ENCODE results near the gene SLC38A8.

The SLC38A8 gene

GRCh38 chr16:83971165-83972130 lies 71.1 kb downstream of the SLC38A8 start:
- Histone ChIP-seq H3K27ac (ENCODE audit: low read depth, low read length) (no peak overlapping the region), H3K36me3 (ENCODE audit: control insufficient read depth, low read length) (no peaks in the 10 kb centered on the region), H3K9me3 (ENCODE audit: control insufficient read depth, insufficient read depth, low read length) (no peaks in the 10 kb centered on the region), H3K79me2 (ENCODE audit: control insufficient read depth, low read length) (no peaks in the 10 kb centered on the region), H3K27me3 (ENCODE audit: control insufficient read depth, low read length) (no peaks in the 10 kb centered on the region), H4K20me1 (ENCODE audit: control insufficient read depth, insufficient read depth, low read depth, low read length) (no peaks in the 10 kb centered on the region), H3K9me2 (replicated peaks; ENCODE audit: control insufficient read depth, low read length) (no peaks in the 10 kb centered on the region), H3K4me1 (ENCODE audit: control insufficient read depth, low read length) (no peaks in the 10 kb centered on the region), H3K4me3 (ENCODE audit: low read length) (no peak overlapping the region), H3K4me2 (ENCODE audit: low read length) (no peak overlapping the region), H3F3A (ENCODE audit: control insufficient read depth, insufficient read depth) (no peaks in the 10 kb centered on the region)
- no peak for TF ChIP-seq CTCF (IDR thresholded peaks at IDR 0.05; ENCODE audit: low read depth, low read length, poor library complexity, severe bottlenecking)
- TF ChIP-seq EZH2phosphoT487 (IDR thresholded peaks at IDR 0.05; ENCODE audit: borderline replicate concordance, low read length), result no peak

- Histone ChIP-seq H3K4me3 (ENCODE audit: low read length) (no peak overlapping the region), H3K79me2 (ENCODE audit: control insufficient read depth, low read length) (no peaks in the 10 kb centered on the region), H3K9me2 (replicated peaks; ENCODE audit: control insufficient read depth, low read length) (no peaks in the 10 kb centered on the region), H3K9me3 (ENCODE audit: control insufficient read depth, insufficient read depth, low read length) (no peaks in the 10 kb centered on the region), H4K20me1 (ENCODE audit: control insufficient read depth, insufficient read depth, low read depth, low read length) (no peaks in the 10 kb centered on the region), H3K27ac (ENCODE audit: low read depth, low read length) (no peak overlapping the region), H3K36me3 (ENCODE audit: control insufficient read depth, low read length) (no peaks in the 10 kb centered on the region), H3K4me1 (ENCODE audit: control insufficient read depth, low read length) (no peaks in the 10 kb centered on the region), H3F3A (ENCODE audit: control insufficient read depth, insufficient read depth) (no peaks in the 10 kb centered on the region), H3K4me2 (ENCODE audit: low read length) (no peak overlapping the region), H3K27me3 (ENCODE audit: control insufficient read depth, low read length) (no peaks in the 10 kb centered on the region)
- TF ChIP-seq EZH2phosphoT487 (IDR thresholded peaks at IDR 0.05; ENCODE audit: borderline replicate concordance, low read length) (no peak), CTCF (IDR thresholded peaks at IDR 0.05; ENCODE audit: low read depth, low read length, poor library complexity, severe bottlenecking) (no peak)
Observed at GRCh38 chr16:83970430-83970815, 72.2 kb downstream of the SLC38A8 start.

- Histone ChIP-seq H3K27me3 (ENCODE audit: control insufficient read depth, low read length) (no peaks in the 10 kb centered on the region), H3K4me2 (ENCODE audit: low read length) (no peak overlapping the region)
- no peak for TF ChIP-seq EZH2phosphoT487 (IDR thresholded peaks at IDR 0.05; ENCODE audit: borderline replicate concordance, low read length)
- no peak for TF ChIP-seq CTCF (IDR thresholded peaks at IDR 0.05; ENCODE audit: low read depth, low read length, poor library complexity, severe bottlenecking)
Observed at GRCh38 chr16:83969771-83970429, 72.7 kb downstream of the SLC38A8 start.

More at GRCh38 chr16:83969771-83970429, 72.7 kb downstream of the SLC38A8 start:
- no peaks in the 10 kb centered on the region for H3F3A ChIP-seq (ENCODE audit: control insufficient read depth, insufficient read depth)
- no peaks in the 10 kb centered on the region for H3K9me3 ChIP-seq (ENCODE audit: control insufficient read depth, insufficient read depth, low read length)
- no peaks in the 10 kb centered on the region for H3K79me2 ChIP-seq (ENCODE audit: control insufficient read depth, low read length)
- H3K4me1 ChIP-seq (ENCODE audit: control insufficient read depth, low read length), result no peaks in the 10 kb centered on the region
- H3K27ac ChIP-seq (ENCODE audit: low read depth, low read length), result no peak overlapping the region
- H3K36me3 ChIP-seq (ENCODE audit: control insufficient read depth, low read length), result no peaks in the 10 kb centered on the region
- H4K20me1 ChIP-seq (ENCODE audit: control insufficient read depth, insufficient read depth, low read depth, low read length), result no peaks in the 10 kb centered on the region
- no peaks in the 10 kb centered on the region for H3K9me2 ChIP-seq (replicated peaks; ENCODE audit: control insufficient read depth, low read length)
- H3K4me3 ChIP-seq (ENCODE audit: low read length), result no peak overlapping the region

Data from DOHH2 (cell line).